ENCODE data around the gene TBCD. TPM values are rescaled to one million over a fixed set of nuclear protein-coding genes. Genes with fewer than 3 reads are reported as not detected.
"Not testable (repeated sequence)": the region's sequence is repeated elsewhere in the genome, so short reads cannot be mapped to it uniquely, and the experiment has no call there.

TBCD gene
- total and polyA plus RNA-seq, 5 donors from 2014 or later: 39.2 to 146 (median 86.4) TPM

DNA sequence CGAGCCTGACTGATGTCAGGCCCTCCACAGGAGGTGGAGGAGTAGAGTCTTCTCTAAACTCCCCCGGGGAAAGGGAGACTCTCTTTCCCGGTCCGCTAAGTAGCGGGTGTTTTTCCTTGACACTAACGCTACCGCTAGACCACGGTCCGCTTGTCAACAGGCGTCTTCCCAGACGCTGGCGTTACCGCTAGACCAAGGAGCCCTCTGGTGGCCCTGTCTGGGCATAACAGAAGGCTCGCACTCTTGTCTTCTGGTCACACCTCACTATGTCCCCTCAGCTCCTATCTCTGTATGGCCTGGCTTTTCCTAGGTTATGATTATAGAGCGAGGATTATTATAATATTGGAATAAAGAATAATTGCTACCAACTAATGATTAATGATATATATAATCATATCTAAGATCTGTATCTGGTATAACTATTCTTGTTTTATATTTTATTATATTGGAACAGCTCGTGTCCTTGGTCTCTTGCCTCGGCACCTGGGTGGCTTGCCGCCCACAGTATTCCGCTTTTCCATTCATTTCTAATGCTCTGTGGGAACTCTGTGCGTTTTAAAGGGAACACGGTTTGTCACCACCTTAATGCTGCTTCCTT, 26.0 kb downstream of the TBCD start:
- not testable (repeated sequence) for ATAC-seq (ENCODE audit: low read depth in 2 of 2); H3K9me3 Mint-ChIP-seq; H3K27ac ChIP-seq (ENCODE audit: insufficient read depth, low read length, poor library complexity, severe bottlenecking); H3K4me3 Mint-ChIP-seq; H3K27ac Mint-ChIP-seq; H3K36me3 ChIP-seq (ENCODE audit: control insufficient read depth, insufficient read depth, low read length); H3K4me3 ChIP-seq (ENCODE audit: low read depth, low read length); H3K4me1 ChIP-seq (ENCODE audit: control insufficient read depth, insufficient read depth, low read length, poor library complexity, severe bottlenecking); DNase-seq; H3K27me3 ChIP-seq (ENCODE audit: control insufficient read depth, insufficient read depth, low read length); H3K27me3 Mint-ChIP-seq; H3K9me3 ChIP-seq (ENCODE audit: control insufficient read depth in 2 of 2, low read length in 2 of 2)
- Mint-ChIP-seq H3K36me3 (peaks cover 10% of the 10 kb centered on the region), H3K4me1 (peaks cover 9 to 15% (median 14%) of the 10 kb centered on the region in 4 donors)

DNA sequence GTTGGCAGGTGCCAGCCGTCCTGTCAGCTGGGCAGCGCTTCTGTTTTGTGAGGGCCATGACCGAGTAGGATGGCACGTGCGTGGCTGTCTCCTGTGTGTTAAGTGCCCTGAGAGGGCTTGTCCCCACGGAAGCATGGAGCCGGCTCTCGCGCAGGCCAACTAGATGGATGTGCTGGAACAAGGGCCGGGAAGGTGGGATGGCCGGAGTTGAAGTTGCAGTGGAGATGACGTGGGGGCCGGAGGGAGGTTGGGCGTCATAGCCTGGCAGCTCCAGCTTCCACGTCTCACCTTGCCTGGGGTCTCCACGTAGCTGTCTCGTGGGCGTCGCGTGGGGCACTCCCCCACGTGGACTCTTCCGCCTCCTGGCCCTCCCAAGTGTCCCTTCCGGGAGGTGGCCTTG, 27.7 kb downstream of the TBCD start:
- Histone ChIP-seq H3K9me3 (ENCODE audit: control insufficient read depth in 2 of 2, low read length in 2 of 2) (no peaks in the 10 kb centered on the region), H3K27ac (ENCODE audit: insufficient read depth, low read length, poor library complexity, severe bottlenecking) (no peak overlapping the region), H3K4me1 (ENCODE audit: control insufficient read depth, insufficient read depth, low read length, poor library complexity, severe bottlenecking) (peaks cover 7% of the 10 kb centered on the region), H3K4me3 (ENCODE audit: low read depth, low read length) (no peak overlapping the region), H3K27me3 (ENCODE audit: control insufficient read depth, insufficient read depth, low read length) (no peaks in the 10 kb centered on the region), H3K36me3 (ENCODE audit: control insufficient read depth, insufficient read depth, low read length) (peaks cover 8% of the 10 kb centered on the region)
- no peaks in the 10 kb centered on the region for H3K9me3 Mint-ChIP-seq
- DNase-seq: no peak
- no peak for ATAC-seq (ENCODE audit: low read depth in 2 of 2)
- H3K27ac Mint-ChIP-seq: no peak overlapping the region
- H3K27me3 Mint-ChIP-seq: no peaks in the 10 kb centered on the region
- peaks cover 14% of the 10 kb centered on the region for H3K36me3 Mint-ChIP-seq
- H3K4me1 Mint-ChIP-seq: peaks cover 9 to 15% (median 13%) of the 10 kb centered on the region in 4 donors
- H3K4me3 Mint-ChIP-seq: no peak overlapping the region

DNA sequence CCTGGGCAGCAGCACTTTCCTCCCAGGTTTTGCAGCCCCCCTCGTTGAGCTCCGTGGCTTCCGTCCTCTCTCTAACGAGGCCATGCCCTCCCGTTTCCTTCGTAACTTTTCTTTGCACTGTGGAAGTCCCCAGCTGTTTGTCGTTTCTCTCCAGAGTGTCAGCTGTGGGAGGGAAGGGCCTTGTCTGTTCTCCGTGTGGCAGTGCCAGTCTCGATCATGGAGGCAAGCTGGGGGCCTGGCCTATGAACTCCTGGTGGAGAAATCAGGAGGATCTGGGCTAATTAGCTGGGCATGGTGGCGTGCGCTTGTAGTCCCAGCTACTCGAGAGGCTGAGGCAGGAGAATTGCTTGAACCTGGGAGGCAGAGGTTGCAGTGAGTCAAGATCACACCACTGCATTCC, 28.3 kb downstream of the TBCD start:
- no peak for DNase-seq
- H3K27ac Mint-ChIP-seq: peak overlapping the region in 1 of 3 donors; percentile 71

DNA sequence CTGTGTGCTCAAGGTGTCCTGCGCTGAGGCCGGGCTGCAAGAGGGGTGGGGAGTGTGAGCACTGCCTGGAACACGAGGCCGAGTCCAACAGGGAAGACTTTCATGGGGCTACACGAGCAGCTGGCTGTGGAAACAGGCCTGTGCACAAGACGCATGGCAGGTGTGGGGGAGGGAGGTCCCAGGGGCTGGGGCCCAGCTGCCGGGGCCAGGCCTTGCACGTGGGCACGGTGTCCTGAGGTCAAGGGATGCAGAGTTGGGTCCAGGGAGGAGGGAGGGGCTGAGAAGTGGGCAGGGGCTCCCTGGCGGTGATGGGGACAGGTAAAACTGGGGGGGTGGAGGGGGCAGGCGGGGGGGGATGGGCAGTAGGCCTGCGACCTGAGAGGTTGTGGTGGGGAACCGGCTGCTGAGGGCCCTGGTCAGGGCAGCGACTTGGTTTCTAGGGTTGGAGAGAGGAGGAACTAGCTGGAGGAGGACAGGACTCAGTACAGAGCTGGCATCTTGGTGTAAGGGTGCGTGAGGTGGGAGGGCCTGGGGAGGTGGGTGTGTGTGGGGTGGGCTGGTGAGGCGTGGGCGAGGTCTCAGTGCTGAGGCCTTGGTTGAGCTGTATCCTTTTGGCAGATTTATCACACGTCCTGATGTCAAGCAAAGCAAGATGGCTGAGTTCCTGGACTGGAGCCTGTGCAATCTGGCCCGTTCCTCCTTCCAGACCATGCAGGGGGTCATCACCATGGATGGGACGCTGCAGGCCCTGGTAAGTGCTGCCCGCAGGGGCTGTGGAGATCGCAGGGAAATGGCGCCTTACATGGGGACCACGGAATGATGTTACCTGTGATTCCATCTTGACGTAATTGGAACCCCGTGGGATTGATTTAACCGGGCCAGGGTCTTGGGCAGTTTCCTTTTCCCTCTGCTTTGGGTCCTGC, 29.4 kb downstream of the TBCD start:
- H3K27me3 ChIP-seq (ENCODE audit: control insufficient read depth, insufficient read depth, low read length): no peaks in the 10 kb centered on the region
- H3K9me3 Mint-ChIP-seq: no peaks in the 10 kb centered on the region
- DNase-seq: no peak
- peak in 1 of 2 donors; percentile 9 for ATAC-seq (ENCODE audit: low read depth in 2 of 2)
- no peak overlapping the region for H3K4me3 ChIP-seq (ENCODE audit: low read depth, low read length)
- peaks cover 9 to 15% (median 13%) of the 10 kb centered on the region in 4 donors for H3K4me1 Mint-ChIP-seq
- H3K4me3 Mint-ChIP-seq: no peak overlapping the region
- H3K27ac ChIP-seq (ENCODE audit: insufficient read depth, low read length, poor library complexity, severe bottlenecking): no peak overlapping the region
- H3K9me3 ChIP-seq (ENCODE audit: control insufficient read depth in 2 of 2, low read length in 2 of 2): no peaks in the 10 kb centered on the region
- H3K36me3 ChIP-seq (ENCODE audit: control insufficient read depth, insufficient read depth, low read length): peaks cover 8% of the 10 kb centered on the region
- H3K4me1 ChIP-seq (ENCODE audit: control insufficient read depth, insufficient read depth, low read length, poor library complexity, severe bottlenecking): no peaks in the 10 kb centered on the region
- no peaks in the 10 kb centered on the region for H3K27me3 Mint-ChIP-seq
- H3K36me3 Mint-ChIP-seq: peaks cover 14% of the 10 kb centered on the region
- H3K27ac Mint-ChIP-seq: peak overlapping the region in 1 of 3 donors; percentile 93

More for the DNA sequence above, 28.3 kb downstream of the TBCD start:
- Mint-ChIP-seq H3K4me1 (peaks cover 9 to 15% (median 13%) of the 10 kb centered on the region in 4 donors), H3K9me3 (no peaks in the 10 kb centered on the region), H3K4me3 (no peak overlapping the region), H3K27me3 (no peaks in the 10 kb centered on the region), H3K36me3 (peaks cover 14% of the 10 kb centered on the region)
- Histone ChIP-seq H3K36me3 (ENCODE audit: control insufficient read depth, insufficient read depth, low read length) (peaks cover 8% of the 10 kb centered on the region), H3K27me3 (ENCODE audit: control insufficient read depth, insufficient read depth, low read length) (no peaks in the 10 kb centered on the region), H3K27ac (ENCODE audit: insufficient read depth, low read length, poor library complexity, severe bottlenecking) (no peak overlapping the region), H3K4me1 (ENCODE audit: control insufficient read depth, insufficient read depth, low read length, poor library complexity, severe bottlenecking) (peaks cover 2% of the 10 kb centered on the region), H3K9me3 (ENCODE audit: control insufficient read depth in 2 of 2, low read length in 2 of 2) (no peaks in the 10 kb centered on the region), H3K4me3 (ENCODE audit: low read depth, low read length) (no peak overlapping the region)
- ATAC-seq (ENCODE audit: low read depth in 2 of 2): no peak

DNA sequence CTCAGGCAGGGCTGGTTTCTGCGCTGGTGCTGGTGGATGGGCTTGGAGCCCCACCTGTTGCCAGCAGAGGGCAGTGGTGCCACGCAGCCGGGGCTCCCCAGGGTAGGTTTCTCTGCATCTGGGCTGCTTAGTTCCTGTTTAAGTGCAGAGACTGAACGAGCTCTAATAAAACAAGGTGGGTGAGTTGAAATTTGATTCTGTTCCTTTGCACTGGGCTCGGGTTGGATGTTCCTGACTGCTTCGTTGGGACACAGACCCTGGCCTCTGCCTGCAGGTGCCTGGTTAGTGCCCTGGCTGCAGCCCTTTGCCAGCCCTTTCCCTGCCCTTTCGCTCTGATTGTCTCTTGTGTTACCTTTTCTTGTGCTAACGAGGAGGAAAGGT, 30.0 kb downstream of the TBCD start:
- Histone ChIP-seq H3K27me3 (ENCODE audit: control insufficient read depth, insufficient read depth, low read length) (no peaks in the 10 kb centered on the region), H3K27ac (ENCODE audit: insufficient read depth, low read length, poor library complexity, severe bottlenecking) (no peak overlapping the region), H3K9me3 (ENCODE audit: control insufficient read depth in 2 of 2, low read length in 2 of 2) (no peaks in the 10 kb centered on the region), H3K36me3 (ENCODE audit: control insufficient read depth, insufficient read depth, low read length) (peaks cover 8% of the 10 kb centered on the region), H3K4me1 (ENCODE audit: control insufficient read depth, insufficient read depth, low read length, poor library complexity, severe bottlenecking) (no peaks in the 10 kb centered on the region), H3K4me3 (ENCODE audit: low read depth, low read length) (no peak overlapping the region)
- DNase-seq (peak; percentile 65 to 84 (median 82)), ATAC-seq (ENCODE audit: low read depth in 2 of 2) (peak; percentile 99)
- H3K27me3 Mint-ChIP-seq: no peaks in the 10 kb centered on the region
- peaks cover 14% of the 10 kb centered on the region for H3K36me3 Mint-ChIP-seq
- peaks cover 9 to 13% (median 12%) of the 10 kb centered on the region in 4 donors for H3K4me1 Mint-ChIP-seq
- H3K4me3 Mint-ChIP-seq: no peak overlapping the region
- H3K9me3 Mint-ChIP-seq: no peaks in the 10 kb centered on the region
- H3K27ac Mint-ChIP-seq: peak overlapping the region in 1 of 3 donors; percentile 93

DNA sequence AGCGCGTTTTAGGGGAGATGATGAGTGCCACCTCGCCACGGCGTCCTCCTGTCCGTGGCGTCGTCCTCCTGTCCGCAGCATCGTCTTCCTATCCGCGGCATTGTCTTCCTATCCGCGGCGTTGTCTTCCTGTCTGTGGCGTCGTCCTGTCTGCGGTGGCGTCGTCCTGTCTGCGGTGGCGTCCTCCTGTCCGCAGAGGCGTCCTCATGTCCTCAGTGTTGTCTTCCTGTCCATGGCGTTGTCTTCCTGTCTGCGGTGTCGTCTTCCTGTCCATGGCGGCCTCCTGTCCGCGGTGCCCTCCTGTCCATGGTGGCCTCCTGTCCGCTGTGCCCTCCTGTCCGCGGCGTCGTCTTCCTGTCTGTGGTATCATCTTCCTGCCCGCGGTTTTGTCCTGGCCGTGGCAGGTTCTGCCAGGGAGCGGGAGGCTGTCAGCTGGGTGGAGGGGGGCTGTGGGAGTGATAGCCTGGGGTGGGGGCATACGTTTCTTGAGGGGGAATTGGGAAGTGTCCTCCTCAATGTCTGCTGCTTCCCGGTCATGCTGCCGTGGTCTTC, 30.9 kb downstream of the TBCD start:
- peaks cover 3 to 9% (median 7%) of the 10 kb centered on the region in 4 donors for H3K4me1 Mint-ChIP-seq
- H3K9me3 Mint-ChIP-seq: no peaks in the 10 kb centered on the region
- Histone ChIP-seq H3K27ac (ENCODE audit: insufficient read depth, low read length, poor library complexity, severe bottlenecking) (no peak overlapping the region), H3K4me1 (ENCODE audit: control insufficient read depth, insufficient read depth, low read length, poor library complexity, severe bottlenecking) (no peaks in the 10 kb centered on the region), H3K4me3 (ENCODE audit: low read depth, low read length) (no peak overlapping the region), H3K9me3 (ENCODE audit: control insufficient read depth in 2 of 2, low read length in 2 of 2) (no peaks in the 10 kb centered on the region), H3K27me3 (ENCODE audit: control insufficient read depth, insufficient read depth, low read length) (no peaks in the 10 kb centered on the region), H3K36me3 (ENCODE audit: control insufficient read depth, insufficient read depth, low read length) (peaks cover 8% of the 10 kb centered on the region)
- H3K4me3 Mint-ChIP-seq: no peak overlapping the region
- ATAC-seq (ENCODE audit: low read depth in 2 of 2) (no peak), DNase-seq (no peak)
- peaks cover 8% of the 10 kb centered on the region for H3K36me3 Mint-ChIP-seq
- H3K27ac Mint-ChIP-seq: peak overlapping the region in 1 of 3 donors; percentile 48
- no peaks in the 10 kb centered on the region for H3K27me3 Mint-ChIP-seq

DNA sequence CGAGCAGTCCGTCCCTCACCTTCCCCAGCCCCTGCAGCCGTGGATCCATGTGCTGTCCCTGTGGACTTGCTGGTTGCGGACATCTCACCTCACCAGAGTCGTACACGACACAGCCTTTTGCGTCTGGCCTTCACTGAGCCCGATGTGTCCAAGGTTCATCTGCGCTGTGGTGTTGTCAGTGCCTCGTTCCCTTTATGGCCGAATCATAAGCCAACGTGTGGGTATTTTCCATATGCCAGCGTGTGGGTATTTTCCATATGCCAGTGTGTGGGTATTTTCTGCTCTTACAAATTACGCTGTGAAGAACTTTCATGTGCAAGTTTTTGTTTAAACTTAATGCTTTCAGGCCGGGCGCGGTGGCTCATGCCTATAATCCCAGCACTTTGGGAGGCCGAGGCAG, 31.6 kb downstream of the TBCD start:
- Mint-ChIP-seq H3K4me3 (no peak overlapping the region), H3K36me3 (peaks cover 11% of the 10 kb centered on the region), H3K27ac (no peak overlapping the region), H3K4me1 (peaks cover 3 to 9% (median 7%) of the 10 kb centered on the region in 4 donors), H3K27me3 (no peaks in the 10 kb centered on the region), H3K9me3 (no peaks in the 10 kb centered on the region)
- Histone ChIP-seq H3K27me3 (ENCODE audit: control insufficient read depth, insufficient read depth, low read length) (no peaks in the 10 kb centered on the region), H3K27ac (ENCODE audit: insufficient read depth, low read length, poor library complexity, severe bottlenecking) (no peak overlapping the region), H3K9me3 (ENCODE audit: control insufficient read depth in 2 of 2, low read length in 2 of 2) (no peaks in the 10 kb centered on the region), H3K36me3 (ENCODE audit: control insufficient read depth, insufficient read depth, low read length) (peaks cover 8% of the 10 kb centered on the region), H3K4me3 (ENCODE audit: low read depth, low read length) (no peak overlapping the region), H3K4me1 (ENCODE audit: control insufficient read depth, insufficient read depth, low read length, poor library complexity, severe bottlenecking) (no peaks in the 10 kb centered on the region)
- DNase-seq: no peak
- no peak for ATAC-seq (ENCODE audit: low read depth in 2 of 2)
